Measurements from ENCODE around the gene ASAP2.

The ASAP2 gene

DNA sequence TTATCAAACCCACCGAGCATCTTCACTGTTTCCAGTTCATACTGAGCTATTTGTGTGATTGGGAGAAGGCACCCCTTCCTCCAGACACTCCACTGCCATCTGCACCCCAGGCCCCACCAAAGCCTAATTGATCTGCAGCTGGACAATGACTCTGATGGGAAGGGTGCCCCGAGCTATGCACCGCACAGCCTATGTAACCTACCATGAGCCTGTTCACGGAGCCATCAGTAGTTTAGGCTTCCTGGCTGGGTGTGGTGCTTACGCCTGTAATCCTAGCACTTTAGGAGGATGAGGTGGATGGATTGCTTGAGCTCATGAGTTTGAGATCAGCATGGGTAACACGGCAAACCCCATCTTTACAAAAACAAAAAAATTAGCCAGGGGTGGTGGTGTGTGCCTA, 17.8 kb upstream of the ASAP2 start:
- no peak overlapping the region for H3K4me3 ChIP-seq (ENCODE audit: low read depth, low read length)
- TF ChIP-seq CTCF (IDR thresholded peaks at IDR 0.05; ENCODE audit: low read depth, low read length, missing control alignments): no peak
- DNase-seq (ENCODE audit: low read depth): no peak

DNA sequence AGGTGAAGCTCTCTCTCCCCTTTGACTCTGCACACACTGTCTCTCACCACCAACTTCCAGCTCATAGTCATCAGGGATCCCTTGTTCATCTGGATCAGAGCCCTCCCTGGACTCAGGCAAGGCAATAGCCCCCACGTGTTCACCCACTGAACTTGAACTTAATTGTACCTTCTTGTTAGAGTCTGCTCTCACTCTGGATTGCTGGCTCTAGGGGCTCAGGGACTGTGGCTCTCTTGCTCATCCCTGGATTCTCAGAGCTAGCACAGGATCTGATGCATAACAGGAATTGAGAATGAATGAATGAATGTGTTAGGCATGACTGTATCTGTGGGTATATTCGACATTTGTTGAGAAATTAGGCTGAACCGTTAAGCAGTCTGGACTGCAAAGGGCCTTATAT, 16.7 kb upstream of the ASAP2 start:
- H3K4me3 ChIP-seq (ENCODE audit: low read depth, low read length): no peak overlapping the region
- no peak for TF ChIP-seq CTCF (IDR thresholded peaks at IDR 0.05; ENCODE audit: low read depth, low read length, missing control alignments)
- no peak for DNase-seq (ENCODE audit: low read depth)

GRCh38 chr2:9191041-9191481, 15.6 kb upstream of the ASAP2 start:
- no peak for DNase-seq (ENCODE audit: low read depth)
- TF ChIP-seq CTCF (IDR thresholded peaks at IDR 0.05; ENCODE audit: low read depth, low read length, missing control alignments): no peak
- no peak overlapping the region for H3K4me3 ChIP-seq (ENCODE audit: low read depth, low read length)

GRCh38 chr2:9192712-9193111, 13.9 kb upstream of the ASAP2 start:
- no peak overlapping the region for H3K4me3 ChIP-seq (ENCODE audit: low read depth, low read length)
- no peak for DNase-seq (ENCODE audit: low read depth)

DNA sequence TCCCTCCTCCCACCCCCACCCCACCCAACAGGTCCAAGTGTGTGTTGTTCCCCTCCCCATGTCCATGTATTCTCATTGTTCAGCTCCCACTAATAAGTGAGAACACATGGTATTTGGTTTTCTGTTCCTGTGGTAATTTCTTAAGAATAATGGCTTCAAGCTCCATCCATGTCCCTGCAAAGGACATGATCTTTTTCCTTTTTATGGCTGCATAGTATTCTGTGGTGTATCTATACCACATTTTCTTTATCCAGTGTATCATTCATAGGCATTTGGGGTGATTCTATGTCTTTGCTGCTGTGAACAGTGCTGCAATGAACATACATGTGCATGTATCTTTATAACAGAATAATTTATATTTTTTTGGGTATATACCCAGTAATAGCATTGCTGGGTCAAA, 12.3 kb upstream of the ASAP2 start:
- no peak for DNase-seq (ENCODE audit: low read depth)
- no peak for TF ChIP-seq CTCF (IDR thresholded peaks at IDR 0.05; ENCODE audit: low read depth, low read length, missing control alignments)
- H3K4me3 ChIP-seq (ENCODE audit: low read depth, low read length): no peak overlapping the region

More at GRCh38 chr2:9192712-9193111, 13.9 kb upstream of the ASAP2 start:
- no peak for TF ChIP-seq CTCF (IDR thresholded peaks at IDR 0.05; ENCODE audit: low read depth, low read length, missing control alignments)

DNA sequence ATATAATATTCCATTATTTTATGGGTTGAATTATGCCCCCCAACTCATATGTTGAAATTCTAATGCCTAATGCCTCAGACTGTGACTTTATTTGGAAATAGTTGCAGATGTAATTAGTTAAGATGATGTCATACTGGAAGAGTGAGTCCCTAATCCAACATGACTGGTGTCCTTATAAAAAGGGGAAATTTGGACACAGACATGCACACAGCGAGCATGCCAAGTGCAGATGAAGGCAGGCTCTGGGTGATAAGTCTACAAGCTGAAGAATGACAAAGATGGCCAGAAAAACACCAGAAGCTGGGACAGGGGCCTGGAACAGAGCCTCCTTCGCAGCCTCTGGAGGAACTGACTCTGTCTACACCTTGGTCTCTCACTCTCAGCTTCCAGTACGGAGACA, 10.0 kb upstream of the ASAP2 start:
- H3K4me3 ChIP-seq (ENCODE audit: low read depth, low read length): no peak overlapping the region
- TF ChIP-seq CTCF (IDR thresholded peaks at IDR 0.05; ENCODE audit: low read depth, low read length, missing control alignments): no peak
- DNase-seq (ENCODE audit: low read depth): no peak

GRCh38 chr2:9197916-9198315, 8.7 kb upstream of the ASAP2 start:
- TF ChIP-seq CTCF (IDR thresholded peaks at IDR 0.05; ENCODE audit: low read depth, low read length, missing control alignments): no peak
- DNase-seq (ENCODE audit: low read depth): no peak
- no peak overlapping the region for H3K4me3 ChIP-seq (ENCODE audit: low read depth, low read length)
